HL-60 (cell line): ENCODE data around the gene EHBP1.

ENCODE experiments used
- DNase-seq, 2 experiments: peaks; one replicate each; pipeline ENCODE4 v3.0.0-alpha.2; 2010 to 2020; ENCODE audit warnings: low read depth in 1 of 2, low spot score in 1 of 2
- H3K27ac ChIP-seq: fragments of 250-450 bp; sonication (Bioruptor Pico); replicated peaks from 2 replicates; pipeline ENCODE4 v1.5.1; 2020; ENCODE audit warnings: mild to moderate bottlenecking, moderate library complexity
- H3K27me3 ChIP-seq: fragments of 250-450 bp; sonication (Bioruptor Pico); 2 replicates; pipeline ENCODE4 v1.5.1; 2021; ENCODE audit warnings: mild to moderate bottlenecking, moderate library complexity; ENCODE audit not compliant: insufficient read depth, poor library complexity, severe bottlenecking
- H3K4me3 ChIP-seq: replicated peaks from 2 replicates; pipeline ENCODE4 v1.5.1; 2011; ENCODE audit warnings: mild to moderate bottlenecking, control low read depth, low read length; ENCODE audit not compliant: insufficient read depth
- GABPA ChIP-seq: IDR thresholded peaks from 2 replicates; pipeline ENCODE4 v1.6.1; 2012; ENCODE audit warnings: low read depth
- POLR2AphosphoS5 ChIP-seq: IDR thresholded peaks from 2 replicates; pipeline ENCODE4 v1.6.1; 2012; ENCODE audit warnings: low read depth
- SPI1 ChIP-seq: IDR thresholded peaks from 2 replicates; pipeline ENCODE4 v1.6.1; 2012; ENCODE audit warnings: low read depth, mild to moderate bottlenecking, borderline replicate concordance
- TF ChIP-seq, protein P1 (sequence below): IDR thresholded peaks from 2 replicates; pipeline ENCODE4 v1.6.1; 2012; ENCODE audit warnings: low read depth; ENCODE audit not compliant: insufficient replicate concordance
- TF ChIP-seq, protein P2 (sequence below): IDR thresholded peaks from one replicate; pipeline ENCODE4 v1.5.1; 2011; ENCODE audit warnings: low read length, control low read depth, inconsistent platforms; ENCODE audit not compliant: insufficient read depth

The EHBP1 gene

DNA sequence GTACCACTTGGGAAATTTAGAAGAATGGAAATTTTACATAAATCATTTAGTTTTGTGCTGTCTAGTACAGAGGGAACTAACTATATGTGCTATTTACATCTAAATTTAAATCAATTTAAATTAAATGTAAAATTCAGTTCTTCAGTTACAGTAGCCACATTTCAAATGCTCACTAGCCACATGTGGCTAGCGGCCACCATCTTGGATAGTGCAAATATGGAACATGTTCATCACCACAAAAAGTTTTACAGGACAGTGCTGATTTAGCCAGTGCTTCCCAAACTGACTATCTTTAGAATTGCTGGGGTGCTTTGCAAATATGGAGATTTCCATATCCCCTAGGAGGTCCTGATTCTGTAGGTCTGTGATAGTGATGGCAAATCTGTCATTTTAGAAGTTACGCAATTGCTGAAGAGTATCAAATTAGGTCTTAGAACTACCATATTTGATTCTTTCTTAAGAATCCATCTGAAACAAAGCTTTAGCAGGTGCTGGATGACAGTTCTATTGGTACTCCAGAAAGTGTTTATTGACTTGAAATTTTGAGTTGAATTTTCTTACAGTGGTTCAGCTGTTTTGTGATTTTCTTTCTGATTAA lies 12.8 kb downstream of the EHBP1 start:
- no peak overlapping the region for H3K4me3 ChIP-seq
- TF ChIP-seq, protein P1, sequence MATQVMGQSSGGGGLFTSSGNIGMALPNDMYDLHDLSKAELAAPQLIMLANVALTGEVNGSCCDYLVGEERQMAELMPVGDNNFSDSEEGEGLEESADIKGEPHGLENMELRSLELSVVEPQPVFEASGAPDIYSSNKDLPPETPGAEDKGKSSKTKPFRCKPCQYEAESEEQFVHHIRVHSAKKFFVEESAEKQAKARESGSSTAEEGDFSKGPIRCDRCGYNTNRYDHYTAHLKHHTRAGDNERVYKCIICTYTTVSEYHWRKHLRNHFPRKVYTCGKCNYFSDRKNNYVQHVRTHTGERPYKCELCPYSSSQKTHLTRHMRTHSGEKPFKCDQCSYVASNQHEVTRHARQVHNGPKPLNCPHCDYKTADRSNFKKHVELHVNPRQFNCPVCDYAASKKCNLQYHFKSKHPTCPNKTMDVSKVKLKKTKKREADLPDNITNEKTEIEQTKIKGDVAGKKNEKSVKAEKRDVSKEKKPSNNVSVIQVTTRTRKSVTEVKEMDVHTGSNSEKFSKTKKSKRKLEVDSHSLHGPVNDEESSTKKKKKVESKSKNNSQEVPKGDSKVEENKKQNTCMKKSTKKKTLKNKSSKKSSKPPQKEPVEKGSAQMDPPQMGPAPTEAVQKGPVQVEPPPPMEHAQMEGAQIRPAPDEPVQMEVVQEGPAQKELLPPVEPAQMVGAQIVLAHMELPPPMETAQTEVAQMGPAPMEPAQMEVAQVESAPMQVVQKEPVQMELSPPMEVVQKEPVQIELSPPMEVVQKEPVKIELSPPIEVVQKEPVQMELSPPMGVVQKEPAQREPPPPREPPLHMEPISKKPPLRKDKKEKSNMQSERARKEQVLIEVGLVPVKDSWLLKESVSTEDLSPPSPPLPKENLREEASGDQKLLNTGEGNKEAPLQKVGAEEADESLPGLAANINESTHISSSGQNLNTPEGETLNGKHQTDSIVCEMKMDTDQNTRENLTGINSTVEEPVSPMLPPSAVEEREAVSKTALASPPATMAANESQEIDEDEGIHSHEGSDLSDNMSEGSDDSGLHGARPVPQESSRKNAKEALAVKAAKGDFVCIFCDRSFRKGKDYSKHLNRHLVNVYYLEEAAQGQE, result no peak
- TF ChIP-seq GABPA (no peak), POLR2AphosphoS5 (no peak), SPI1 (no peak)
- TF ChIP-seq, protein P2, sequence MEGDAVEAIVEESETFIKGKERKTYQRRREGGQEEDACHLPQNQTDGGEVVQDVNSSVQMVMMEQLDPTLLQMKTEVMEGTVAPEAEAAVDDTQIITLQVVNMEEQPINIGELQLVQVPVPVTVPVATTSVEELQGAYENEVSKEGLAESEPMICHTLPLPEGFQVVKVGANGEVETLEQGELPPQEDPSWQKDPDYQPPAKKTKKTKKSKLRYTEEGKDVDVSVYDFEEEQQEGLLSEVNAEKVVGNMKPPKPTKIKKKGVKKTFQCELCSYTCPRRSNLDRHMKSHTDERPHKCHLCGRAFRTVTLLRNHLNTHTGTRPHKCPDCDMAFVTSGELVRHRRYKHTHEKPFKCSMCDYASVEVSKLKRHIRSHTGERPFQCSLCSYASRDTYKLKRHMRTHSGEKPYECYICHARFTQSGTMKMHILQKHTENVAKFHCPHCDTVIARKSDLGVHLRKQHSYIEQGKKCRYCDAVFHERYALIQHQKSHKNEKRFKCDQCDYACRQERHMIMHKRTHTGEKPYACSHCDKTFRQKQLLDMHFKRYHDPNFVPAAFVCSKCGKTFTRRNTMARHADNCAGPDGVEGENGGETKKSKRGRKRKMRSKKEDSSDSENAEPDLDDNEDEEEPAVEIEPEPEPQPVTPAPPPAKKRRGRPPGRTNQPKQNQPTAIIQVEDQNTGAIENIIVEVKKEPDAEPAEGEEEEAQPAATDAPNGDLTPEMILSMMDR, result no peak
- no peaks in the 10 kb centered on the region for H3K27me3 ChIP-seq
- no peak for DNase-seq
- H3K27ac ChIP-seq, result no peak overlapping the region

DNA sequence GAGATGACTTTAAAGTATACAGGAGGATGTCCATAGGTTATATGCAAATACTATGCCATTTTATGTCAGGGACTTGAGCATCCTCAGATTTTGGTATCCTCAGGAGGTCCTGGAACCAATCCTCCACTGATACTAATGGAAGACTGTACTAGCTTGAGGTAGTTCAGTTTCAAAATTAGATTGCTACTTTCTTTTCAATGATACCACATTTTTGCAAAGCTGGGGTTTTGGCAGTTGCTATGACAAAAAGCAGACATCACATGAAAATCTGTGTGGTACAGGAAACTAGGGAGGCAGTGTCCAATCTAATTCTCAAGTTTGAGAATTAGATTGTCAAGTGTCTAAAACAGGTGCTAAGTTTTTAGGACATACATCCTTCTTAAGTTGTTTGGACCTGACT lies 14.2 kb downstream of the EHBP1 start:
- Histone ChIP-seq H3K4me3 (no peak overlapping the region), H3K27me3 (no peaks in the 10 kb centered on the region), H3K27ac (no peak overlapping the region)
- DNase-seq, result no peak
- TF ChIP-seq, protein P2, result no peak
- TF ChIP-seq GABPA (no peak), POLR2AphosphoS5 (no peak), SPI1 (no peak)
- TF ChIP-seq, protein P1, result no peak

DNA sequence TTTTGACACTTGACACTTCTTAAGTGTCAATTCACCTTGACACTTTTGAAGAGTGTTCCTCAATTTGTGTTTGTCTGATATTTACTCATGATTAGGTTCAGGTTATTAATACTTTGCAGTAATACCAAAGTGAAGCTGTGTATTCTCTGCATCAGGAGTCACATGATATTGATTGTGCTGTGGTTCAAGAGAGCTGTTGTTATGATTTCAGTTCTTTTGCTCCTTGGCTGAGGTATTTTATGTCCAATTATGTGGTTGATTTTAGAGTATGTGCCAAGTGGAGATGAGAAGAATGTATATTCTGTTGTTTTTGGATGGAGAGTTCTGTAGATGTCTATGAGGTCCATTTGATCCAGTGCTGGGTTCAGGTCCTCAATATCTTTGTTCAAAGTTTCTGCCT lies 17.2 kb downstream of the EHBP1 start:
- no peak for DNase-seq
- H3K27ac ChIP-seq, result no peak overlapping the region
- no peak overlapping the region for H3K4me3 ChIP-seq
- H3K27me3 ChIP-seq, result no peaks in the 10 kb centered on the region
- TF ChIP-seq, protein P1, result no peak
- no peak for TF ChIP-seq GABPA
- no peak for TF ChIP-seq POLR2AphosphoS5
- TF ChIP-seq, protein P2, result no peak
- no peak for TF ChIP-seq SPI1
